Mesendoderm (in vitro differentiated cells): ENCODE data around the gene RBM39.
A peak's percentile ranks its signal among the peaks of the same experiment; 100 is the strongest.
"Not testable (repeated sequence)": the region's sequence is repeated elsewhere in the genome, so short reads cannot be mapped to it uniquely, and the experiment has no call there.

ENCODE experiments used
- DNase-seq: peaks from one replicate; pipeline ENCODE4 v3.0.0; 2013
- H2AK5ac ChIP-seq: 2 replicates; pipeline ENCODE4 v1.6.1; 2013; ENCODE audit warnings: low read length, inconsistent platforms
- H2BK120ac ChIP-seq: 2 replicates; pipeline ENCODE4 v1.6.1; 2013; ENCODE audit warnings: low read depth, mild to moderate bottlenecking, low read length, moderate library complexity, mixed read lengths
- H2BK15ac ChIP-seq: replicated peaks from 2 replicates; pipeline ENCODE4 v1.6.1; 2013; ENCODE audit warnings: low read depth, mild to moderate bottlenecking, moderate library complexity
- H2BK5ac ChIP-seq: 2 replicates; pipeline ENCODE4 v1.6.1; 2013; ENCODE audit warnings: low read length, inconsistent platforms
- H3K18ac ChIP-seq: 2 replicates; pipeline ENCODE4 v1.6.1; 2013; ENCODE audit warnings: mild to moderate bottlenecking, low read length, mixed read lengths
- H3K23ac ChIP-seq: one replicate; pipeline ENCODE4 v1.6.1; 2013; ENCODE audit warnings: low read length
- H3K27ac ChIP-seq: 2 replicates; pipeline ENCODE4 v1.5.1; 2013; ENCODE audit warnings: low read depth, mild to moderate bottlenecking, inconsistent platforms, low read length, moderate library complexity
- H3K27me3 ChIP-seq: 2 replicates; pipeline ENCODE4 v1.6.1; 2013; ENCODE audit warnings: low read length, control low read depth, mild to moderate bottlenecking, inconsistent platforms; ENCODE audit not compliant: insufficient read depth, poor library complexity
- H3K36me3 ChIP-seq: 2 replicates; pipeline ENCODE4 v1.6.1; 2013; ENCODE audit warnings: low read length, inconsistent platforms; ENCODE audit not compliant: control insufficient read depth, insufficient read depth
- H3K4ac ChIP-seq: one replicate; pipeline ENCODE4 v1.6.1; 2013; ENCODE audit warnings: low read depth, mild to moderate bottlenecking, low read length, moderate library complexity
- H3K4me1 ChIP-seq: 2 replicates; pipeline ENCODE4 v1.6.1; 2013; ENCODE audit warnings: low read depth, low read length, inconsistent platforms; ENCODE audit not compliant: control insufficient read depth
- H3K4me2 ChIP-seq: 2 replicates; pipeline ENCODE4 v1.6.1; 2013; ENCODE audit warnings: low read length
- H3K4me3 ChIP-seq: 2 replicates; pipeline ENCODE4 v1.5.1; 2013; ENCODE audit warnings: mild to moderate bottlenecking, low read length
- H3K56ac ChIP-seq: one replicate; pipeline ENCODE4 v1.6.1; 2013; ENCODE audit warnings: low read length
- H3K79me1 ChIP-seq: 2 replicates; pipeline ENCODE4 v1.6.1; 2013; ENCODE audit warnings: low read length, inconsistent platforms
- H3K79me2 ChIP-seq: 2 replicates; pipeline ENCODE4 v1.6.1; 2013; ENCODE audit warnings: mild to moderate bottlenecking, low read length; ENCODE audit not compliant: control insufficient read depth, insufficient read depth
- H3K9ac ChIP-seq: 2 replicates; pipeline ENCODE4 v1.6.1; 2013; ENCODE audit warnings: low read length, inconsistent platforms
- H4K5ac ChIP-seq: one replicate; pipeline ENCODE4 v1.6.1; 2013; ENCODE audit warnings: low read length
- H4K8ac ChIP-seq: one replicate; pipeline ENCODE4 v1.6.1; 2013; ENCODE audit warnings: low read depth, mild to moderate bottlenecking, control low read depth, low read length, moderate library complexity
- WGBS: extraction: QIAGEN DNeasy Blood & Tissue Kit; methylation state at CpG from one replicate; pipeline ENCODE4 v1.1.7; 2013; ENCODE audit warnings: low lambda C conversion rate, missing lambda C conversion rate; ENCODE audit not compliant: insufficient coverage; ENCODE audit errors: extremely low coverage; 5-methylcytosine and 5-hydroxymethylcytosine counted together

RBM39 gene

GRCh38 chr20:35744492-35744841 is 2.4 kb upstream of the RBM39 start:
- not testable (repeated sequence) for H3K9ac ChIP-seq, H4K8ac ChIP-seq, H3K79me1 ChIP-seq, H3K18ac ChIP-seq, H2BK15ac ChIP-seq, H3K27me3 ChIP-seq, DNase-seq, H3K4me1 ChIP-seq, H2AK5ac ChIP-seq, H2BK5ac ChIP-seq, H3K23ac ChIP-seq, H2BK120ac ChIP-seq, H3K27ac ChIP-seq, H3K4ac ChIP-seq, H3K56ac ChIP-seq, H4K5ac ChIP-seq, H3K4me3 ChIP-seq, H3K4me2 ChIP-seq, H3K36me3 ChIP-seq
- no CpG with 5 or more reads among the region's 3 CpGs for WGBS
- peaks cover 22% of the 10 kb centered on the region for H3K79me2 ChIP-seq

- Histone ChIP-seq H3K27ac (no peak overlapping the region), H3K56ac (peak overlapping the region; percentile 28), H2BK15ac (no peak overlapping the region), H2BK5ac (no peak overlapping the region), H3K36me3 (peaks cover 5% of the 10 kb centered on the region), H2AK5ac (no peak overlapping the region), H3K4me2 (no peak overlapping the region), H3K18ac (no peak overlapping the region), H3K9ac (no peak overlapping the region), H2BK120ac (no peak overlapping the region), H4K8ac (no peak overlapping the region), H4K5ac (no peak overlapping the region), H3K4me1 (peaks cover 4% of the 10 kb centered on the region), H3K79me2 (peaks cover 25% of the 10 kb centered on the region), H3K27me3 (no peaks in the 10 kb centered on the region), H3K79me1 (peaks cover 1% of the 10 kb centered on the region), H3K23ac (no peak overlapping the region), H3K4ac (no peak overlapping the region), H3K4me3 (no peak overlapping the region)
- no peak for DNase-seq
- WGBS: no CpG with 5 or more reads among the region's 15 CpGs
These were observed 1.8 kb upstream of the RBM39 start for GRCh38 chr20:35743693-35744491.

GRCh38 chr20:35742741-35743523 is 872 bp upstream of the RBM39 start:
- H3K4me1 ChIP-seq: peaks cover 4% of the 10 kb centered on the region
- peak overlapping the region; percentile 14 for H2BK5ac ChIP-seq
- H3K23ac ChIP-seq: no peak overlapping the region
- DNase-seq: peak; percentile 61
- H2BK15ac ChIP-seq: no peak overlapping the region
- peak overlapping the region; percentile 54 for H3K4me2 ChIP-seq
- H3K18ac ChIP-seq: peak overlapping the region; percentile 33
- H3K79me2 ChIP-seq: peaks cover 35% of the 10 kb centered on the region
- no peak overlapping the region for H4K8ac ChIP-seq
- whole genome bisulfite sequencing: no CpG with 5 or more reads among the region's 8 CpGs
- H3K4ac ChIP-seq: peak overlapping the region; percentile 99
- H3K9ac ChIP-seq: peak overlapping the region; percentile 89
- H2BK120ac ChIP-seq: no peak overlapping the region
- H3K79me1 ChIP-seq: peaks cover 1% of the 10 kb centered on the region
- H4K5ac ChIP-seq: peak overlapping the region; percentile 68
- peaks cover 6% of the 10 kb centered on the region for H3K36me3 ChIP-seq
- H3K27ac ChIP-seq: peak overlapping the region; percentile 85
- H3K27me3 ChIP-seq: no peaks in the 10 kb centered on the region
- H3K4me3 ChIP-seq: peak overlapping the region; percentile 64
- peak overlapping the region; percentile 94 for H3K56ac ChIP-seq
- no peak overlapping the region for H2AK5ac ChIP-seq

GRCh38 chr20:35739294-35740163 is 2.5 kb downstream of the RBM39 start:
- H3K4me3 ChIP-seq: no peak overlapping the region
- H3K27me3 ChIP-seq: no peaks in the 10 kb centered on the region
- no peak overlapping the region for H3K56ac ChIP-seq
- H3K4me2 ChIP-seq: peak overlapping the region; percentile 17
- H3K23ac ChIP-seq: no peak overlapping the region
- H3K36me3 ChIP-seq: peaks cover 9% of the 10 kb centered on the region
- peaks cover 1% of the 10 kb centered on the region for H3K79me1 ChIP-seq
- H2BK5ac ChIP-seq: no peak overlapping the region
- no peak overlapping the region for H2BK15ac ChIP-seq
- no peak overlapping the region for H3K4ac ChIP-seq
- no CpG with 5 or more reads among the region's 7 CpGs for WGBS
- H3K4me1 ChIP-seq: peaks cover 4% of the 10 kb centered on the region
- no peak overlapping the region for H2BK120ac ChIP-seq
- H3K27ac ChIP-seq: no peak overlapping the region
- H2AK5ac ChIP-seq: no peak overlapping the region
- H4K8ac ChIP-seq: no peak overlapping the region
- peak; percentile 50 for DNase-seq
- no peak overlapping the region for H3K18ac ChIP-seq
- peaks cover 57% of the 10 kb centered on the region for H3K79me2 ChIP-seq
- no peak overlapping the region for H4K5ac ChIP-seq
- H3K9ac ChIP-seq: peak overlapping the region; percentile 25

GRCh38 chr20:35738410-35739179 is 3.5 kb downstream of the RBM39 start:
- Histone ChIP-seq H3K9ac (no peak overlapping the region), H3K79me2 (peaks cover 65% of the 10 kb centered on the region), H3K4ac (no peak overlapping the region), H3K36me3 (peaks cover 12% of the 10 kb centered on the region), H3K4me2 (no peak overlapping the region), H3K56ac (no peak overlapping the region), H2BK15ac (no peak overlapping the region), H2BK5ac (no peak overlapping the region), H3K79me1 (peaks cover 1% of the 10 kb centered on the region), H4K8ac (no peak overlapping the region), H4K5ac (no peak overlapping the region), H3K4me1 (peaks cover 4% of the 10 kb centered on the region), H3K27ac (no peak overlapping the region), H3K23ac (no peak overlapping the region), H3K4me3 (no peak overlapping the region), H3K27me3 (no peaks in the 10 kb centered on the region), H2BK120ac (no peak overlapping the region), H3K18ac (no peak overlapping the region), H2AK5ac (no peak overlapping the region)
- WGBS: no CpG with 5 or more reads among the region's 4 CpGs
- DNase-seq: no peak
